PC-3 (cell line): ENCODE results near the gene RMI2. TPM values are rescaled to one million over a fixed set of nuclear protein-coding genes. Genes with fewer than 3 reads are reported as not detected.

Experiments used
- ATAC-seq: fragments of 200-7000 bp; cut with Tn5 transposase; 2 replicates; pipeline ENCODE4 v1.9.1; 2020; ENCODE audit warnings: mild to moderate bottlenecking, moderate library complexity
- BruUV-seq: library from RNA; stranded (reverse); fragments of 400-500 nt; replicated peaks from 2 replicates; lab custom pipeline; 2021; lab: Mats Ljungman, UMichigan
- CTCF ChIA-PET: fragments of 300-600 bp; sonication (Branson Sonifier 250); formaldehyde crosslinking; loops from one replicate; lab custom pipeline; 2022; ENCODE audit warnings: antibody characterized with exemption; lab: Charles Lee
- POLR2A ChIA-PET: fragments of 300-600 bp; sonication (Branson Sonifier 250); formaldehyde crosslinking; loops from one replicate; lab custom pipeline; 2022; ENCODE audit warnings: antibody characterized with exemption; ENCODE audit not compliant: unreplicated experiment; lab: Charles Lee
- DNase-seq: peaks from one replicate; pipeline ENCODE4 v3.0.0-alpha.2; 2015
- H2AFZ ChIP-seq: fragments of 300-600 bp; sonication (generic); 2 replicates; pipeline ENCODE4 v1.6.0; 2016; ENCODE audit warnings: antibody characterized with exemption, low read length
- H3F3A ChIP-seq: fragments of 300-600 bp; sonication (generic); one replicate; pipeline ENCODE4 v1.6.0; 2017; ENCODE audit warnings: antibody characterized with exemption, low read length, control low read depth, mild to moderate bottlenecking; ENCODE audit not compliant: unreplicated experiment
- H3K27ac ChIP-seq: fragments of 300-600 bp; sonication (generic); 2 replicates; pipeline ENCODE4 v1.5.1; 2016; ENCODE audit warnings: mild to moderate bottlenecking, low read length
- H3K27me3 ChIP-seq: fragments of 300-600 bp; sonication (generic); 2 replicates; pipeline ENCODE4 v1.6.1; 2016; ENCODE audit warnings: low read length, mixed read lengths
- H3K36me3 ChIP-seq: fragments of 300-600 bp; sonication (generic); 2 replicates; pipeline ENCODE4 v1.6.1; 2016; ENCODE audit warnings: low read depth, mixed run types, low read length, mixed read lengths
- H3K4me1 ChIP-seq: fragments of 300-600 bp; sonication (generic); 2 replicates; pipeline ENCODE4 v1.5.1; 2016; ENCODE audit warnings: low read length; ENCODE audit not compliant: insufficient read depth
- H3K4me2 ChIP-seq: fragments of 300-600 bp; sonication (generic); 2 replicates; pipeline ENCODE4 v1.6.0; 2016; ENCODE audit warnings: low read length
- H3K4me3 ChIP-seq: fragments of 300-600 bp; sonication (generic); 2 replicates; pipeline ENCODE4 v1.5.1; 2016; ENCODE audit warnings: mild to moderate bottlenecking, low read length, mixed read lengths
- H3K79me2 ChIP-seq: fragments of 300-600 bp; sonication (generic); 2 replicates; pipeline ENCODE4 v1.6.1; 2017; ENCODE audit warnings: low read length, mixed read lengths
- H3K9ac ChIP-seq: fragments of 300-600 bp; sonication (generic); 2 replicates; pipeline ENCODE4 v1.6.0; 2016; ENCODE audit warnings: mild to moderate bottlenecking, low read length
- H3K9me2 ChIP-seq: fragments of 300-600 bp; sonication (generic); replicated peaks from 2 replicates; pipeline ENCODE4 v1.6.1; 2016; ENCODE audit warnings: mixed run types, low read length, mixed read lengths
- H3K9me3 ChIP-seq: fragments of 300-600 bp; sonication (generic); 2 replicates; pipeline ENCODE4 v1.6.1; 2016; ENCODE audit warnings: low read length, mixed read lengths
- H4K20me1 ChIP-seq: fragments of 300-600 bp; sonication (generic); 2 replicates; pipeline ENCODE4 v1.6.1; 2016; ENCODE audit warnings: low read length, mixed read lengths
- EZH2 ChIP-seq: fragments of 300-600 bp; sonication (generic); IDR thresholded peaks from one replicate; pipeline ENCODE4 v1.6.1; 2017; ENCODE audit warnings: antibody characterized with exemption, mild to moderate bottlenecking, low read length; ENCODE audit not compliant: unreplicated experiment
- EZH2phosphoT487 ChIP-seq: fragments of 300-600 bp; sonication (generic); IDR thresholded peaks from 2 replicates; pipeline ENCODE4 v1.6.1; 2018; ENCODE audit warnings: mild to moderate bottlenecking, antibody characterized with exemption, low read length, borderline replicate concordance
- intact Hi-C: fragments of 100-400 bp; cut with micrococcal nuclease; formaldehyde crosslinking; loops from 2 replicates; pipeline ENCODE4 v1.9.0; 2023
- total RNA-seq: library from RNA; depleted of rRNA; stranded (reverse); fragments of >200 nt; gene quantifications from 2 replicates; pipeline ENCODE4 v1.2.3, GENCODE V29; 2014
- TF ChIP-seq, protein P1 (sequence below): fragments of 300-600 bp; sonication (generic); conservative IDR thresholded peaks from 2 replicates; pipeline ENCODE4 v1.5.1; 2017; ENCODE audit warnings: antibody characterized with exemption, low read depth, mild to moderate bottlenecking, low read length

RMI2 gene
- total RNA-seq, 1 experiment from 2014 or later: 10.9 TPM

DNA sequence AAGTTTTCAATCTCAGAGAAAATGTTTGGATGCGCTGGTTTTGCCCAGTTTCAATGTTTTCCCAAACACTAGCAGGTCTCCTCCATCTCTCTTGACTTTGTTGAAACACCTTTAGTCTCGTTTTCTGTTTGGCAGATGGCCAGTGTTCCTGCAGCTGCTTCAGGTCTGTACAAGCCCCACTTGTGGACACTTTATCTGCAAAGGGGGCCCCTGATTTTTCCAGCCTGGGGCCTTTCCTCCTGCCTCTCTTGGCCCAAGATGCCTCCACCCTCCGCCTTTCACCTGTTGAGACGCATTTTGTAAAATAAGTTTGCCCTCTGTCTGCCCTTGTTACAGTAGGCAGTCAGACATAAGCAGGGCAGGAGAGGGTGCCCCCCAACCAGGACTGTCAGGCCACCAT lies 42.3 kb upstream of the RMI2 start:
- H3K4me1 ChIP-seq: no peaks in the 10 kb centered on the region; the same call in 1 of the 2 replicates
- no peaks in the 10 kb centered on the region for H4K20me1 ChIP-seq
- H2AFZ ChIP-seq: peak overlapping the region; percentile 55
- BruUV-seq: no TSS peak
- H3K79me2 ChIP-seq: no peaks in the 10 kb centered on the region
- intact Hi-C loops: no loop called here
- no peak for TF ChIP-seq EZH2
- no peak for TF ChIP-seq EZH2phosphoT487
- TF ChIP-seq, protein P1, sequence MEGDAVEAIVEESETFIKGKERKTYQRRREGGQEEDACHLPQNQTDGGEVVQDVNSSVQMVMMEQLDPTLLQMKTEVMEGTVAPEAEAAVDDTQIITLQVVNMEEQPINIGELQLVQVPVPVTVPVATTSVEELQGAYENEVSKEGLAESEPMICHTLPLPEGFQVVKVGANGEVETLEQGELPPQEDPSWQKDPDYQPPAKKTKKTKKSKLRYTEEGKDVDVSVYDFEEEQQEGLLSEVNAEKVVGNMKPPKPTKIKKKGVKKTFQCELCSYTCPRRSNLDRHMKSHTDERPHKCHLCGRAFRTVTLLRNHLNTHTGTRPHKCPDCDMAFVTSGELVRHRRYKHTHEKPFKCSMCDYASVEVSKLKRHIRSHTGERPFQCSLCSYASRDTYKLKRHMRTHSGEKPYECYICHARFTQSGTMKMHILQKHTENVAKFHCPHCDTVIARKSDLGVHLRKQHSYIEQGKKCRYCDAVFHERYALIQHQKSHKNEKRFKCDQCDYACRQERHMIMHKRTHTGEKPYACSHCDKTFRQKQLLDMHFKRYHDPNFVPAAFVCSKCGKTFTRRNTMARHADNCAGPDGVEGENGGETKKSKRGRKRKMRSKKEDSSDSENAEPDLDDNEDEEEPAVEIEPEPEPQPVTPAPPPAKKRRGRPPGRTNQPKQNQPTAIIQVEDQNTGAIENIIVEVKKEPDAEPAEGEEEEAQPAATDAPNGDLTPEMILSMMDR: no peak
- DNase-seq (no peak), ATAC-seq (no peak)
- POLR2A ChIA-PET: no interaction called here
- no peaks in the 10 kb centered on the region for H3F3A ChIP-seq
- H3K4me3 ChIP-seq: no peak overlapping the region
- H3K9me2 ChIP-seq: no peaks in the 10 kb centered on the region
- no peak overlapping the region for H3K9ac ChIP-seq
- no peak overlapping the region for H3K27ac ChIP-seq
- H3K27me3 ChIP-seq: no peaks in the 10 kb centered on the region
- peak overlapping the region; percentile 65; the same call in 1 of the 2 replicates for H3K4me2 ChIP-seq
- H3K36me3 ChIP-seq: no peaks in the 10 kb centered on the region
- CTCF ChIA-PET: no interaction called here
- no peaks in the 10 kb centered on the region for H3K9me3 ChIP-seq

GRCh38 chr16:11303405-11304138 lies 41.7 kb upstream of the RMI2 start:
- H3F3A ChIP-seq: no peaks in the 10 kb centered on the region
- intact Hi-C loops: no loop called here
- no peak overlapping the region for H3K9ac ChIP-seq
- H4K20me1 ChIP-seq: no peaks in the 10 kb centered on the region
- no peaks in the 10 kb centered on the region for H3K79me2 ChIP-seq
- TF ChIP-seq EZH2phosphoT487 (no peak), EZH2 (no peak)
- TF ChIP-seq, protein P1: no peak
- H3K27me3 ChIP-seq: no peaks in the 10 kb centered on the region
- ATAC-seq: peak; percentile 45; the same call in 1 of the 2 replicates
- no peak overlapping the region for H3K27ac ChIP-seq
- H3K9me3 ChIP-seq: no peaks in the 10 kb centered on the region
- peak overlapping the region; percentile 65 for H3K4me2 ChIP-seq
- ChIA-PET CTCF (no interaction called here), POLR2A (no interaction called here)
- no peaks in the 10 kb centered on the region for H3K9me2 ChIP-seq
- peak; percentile 56 for DNase-seq
- H3K4me3 ChIP-seq: 0 out of 2 replicates have a peak overlapping the region, but pooled peaks have one; percentile 43
- BruUV-seq: no TSS peak
- H3K4me1 ChIP-seq: no peaks in the 10 kb centered on the region; the same call in 1 of the 2 replicates
- H2AFZ ChIP-seq: peak overlapping the region; percentile 55
- no peaks in the 10 kb centered on the region for H3K36me3 ChIP-seq

- no peak overlapping the region for H3K4me3 ChIP-seq
- no peaks in the 10 kb centered on the region for H3K36me3 ChIP-seq
- H3K9me2 ChIP-seq: no peaks in the 10 kb centered on the region
- no peak for ATAC-seq
- no peak overlapping the region for H3K9ac ChIP-seq
- no peaks in the 10 kb centered on the region; the same call in 1 of the 2 replicates for H3K4me1 ChIP-seq
- CTCF ChIA-PET: no interaction called here
- BruUV-seq: no TSS peak
- no peak overlapping the region for H3K4me2 ChIP-seq
- no peaks in the 10 kb centered on the region for H3K9me3 ChIP-seq
- H3K27ac ChIP-seq: no peak overlapping the region
- DNase-seq: no peak
- intact Hi-C loops: no loop called here
- no peaks in the 10 kb centered on the region for H3K27me3 ChIP-seq
- TF ChIP-seq, protein P1: no peak
- no peak for TF ChIP-seq EZH2phosphoT487
- no peak for TF ChIP-seq EZH2
- no peaks in the 10 kb centered on the region for H4K20me1 ChIP-seq
- no peaks in the 10 kb centered on the region for H3K79me2 ChIP-seq
- POLR2A ChIA-PET: no interaction called here
- no peaks in the 10 kb centered on the region for H3F3A ChIP-seq
- no peak overlapping the region for H2AFZ ChIP-seq
Observed at GRCh38 chr16:11306381-11306780, 38.9 kb upstream of the RMI2 start.
